ENCODE results near the gene DOCK2. TPM values are rescaled to one million over a fixed set of nuclear protein-coding genes. Genes with fewer than 3 reads are reported as not detected.
A peak's percentile ranks its signal among the peaks of the same experiment; 100 is the strongest.

Gene DOCK2
- total RNA-seq, 1 donor from 2014 or later, result 6.5 TPM

- Mint-ChIP-seq H3K4me3 (ENCODE audit: unreplicated experiment) (no peak overlapping the region), H3K27ac (ENCODE audit: unreplicated experiment) (no peak overlapping the region), H3K4me1 (ENCODE audit: unreplicated experiment) (peaks cover 23% of the 10 kb centered on the region), H3K27me3 (ENCODE audit: unreplicated experiment) (no peaks in the 10 kb centered on the region), H3K9me3 (ENCODE audit: unreplicated experiment) (no peaks in the 10 kb centered on the region), H3K36me3 (ENCODE audit: low read depth, unreplicated experiment) (no peaks in the 10 kb centered on the region)
- DNase-seq (ENCODE audit: low spot score), result no peak
- TF ChIP-seq CTCF (IDR thresholded peaks at IDR 0.05; ENCODE audit: unreplicated experiment), result no peak
Measured at GRCh38 chr5:169993485-169993790, 356.4 kb downstream of the DOCK2 start.

- no peak overlapping the region for H3K27ac Mint-ChIP-seq (ENCODE audit: unreplicated experiment)
- H3K4me1 Mint-ChIP-seq (ENCODE audit: unreplicated experiment), result peaks cover 14% of the 10 kb centered on the region
- DNase-seq (ENCODE audit: low spot score), result no peak
- H3K4me3 Mint-ChIP-seq (ENCODE audit: unreplicated experiment), result no peak overlapping the region
- no peaks in the 10 kb centered on the region for H3K9me3 Mint-ChIP-seq (ENCODE audit: unreplicated experiment)
- TF ChIP-seq CTCF (IDR thresholded peaks at IDR 0.05; ENCODE audit: unreplicated experiment), result no peak
- no peaks in the 10 kb centered on the region for H3K36me3 Mint-ChIP-seq (ENCODE audit: low read depth, unreplicated experiment)
- H3K27me3 Mint-ChIP-seq (ENCODE audit: unreplicated experiment), result no peaks in the 10 kb centered on the region
Measured at GRCh38 chr5:169997798-169998197, 360.7 kb downstream of the DOCK2 start.

DNA sequence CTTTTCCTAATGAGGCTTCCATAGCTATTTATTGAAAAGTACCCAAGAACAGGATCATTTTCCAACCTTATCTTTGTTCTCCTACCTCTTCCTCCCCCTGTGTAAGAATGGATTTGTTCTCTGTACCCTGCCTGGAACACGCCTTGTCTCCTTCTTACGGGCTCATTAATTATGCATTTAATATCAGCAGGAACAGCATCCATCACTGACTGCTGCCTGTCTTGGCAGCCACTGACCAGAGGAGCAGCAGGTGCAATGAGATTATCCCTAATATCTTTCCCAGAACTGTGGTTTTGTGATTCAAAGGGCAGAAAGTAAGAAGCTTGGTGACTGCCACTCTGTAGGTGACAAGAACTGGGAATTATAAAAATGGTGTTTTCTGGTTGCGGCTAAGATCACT, 362.5 kb downstream of the DOCK2 start:
- H3K36me3 Mint-ChIP-seq (ENCODE audit: low read depth, unreplicated experiment), result no peaks in the 10 kb centered on the region
- H3K4me3 Mint-ChIP-seq (ENCODE audit: unreplicated experiment), result no peak overlapping the region
- no peak for DNase-seq (ENCODE audit: low spot score)
- no peaks in the 10 kb centered on the region for H3K9me3 Mint-ChIP-seq (ENCODE audit: unreplicated experiment)
- peaks cover 5% of the 10 kb centered on the region for H3K4me1 Mint-ChIP-seq (ENCODE audit: unreplicated experiment)
- H3K27ac Mint-ChIP-seq (ENCODE audit: unreplicated experiment), result no peak overlapping the region
- no peak for TF ChIP-seq CTCF (IDR thresholded peaks at IDR 0.05; ENCODE audit: unreplicated experiment)
- no peaks in the 10 kb centered on the region for H3K27me3 Mint-ChIP-seq (ENCODE audit: unreplicated experiment)

- H3K36me3 Mint-ChIP-seq (ENCODE audit: low read depth, unreplicated experiment), result no peaks in the 10 kb centered on the region
Measured at GRCh38 chr5:170000155-170000554, 363.1 kb downstream of the DOCK2 start.

GRCh38 chr5:170006021-170006420, 368.9 kb downstream of the DOCK2 start:
- no peaks in the 10 kb centered on the region for H3K27me3 Mint-ChIP-seq (ENCODE audit: unreplicated experiment)
- peaks cover 27% of the 10 kb centered on the region for H3K4me1 Mint-ChIP-seq (ENCODE audit: unreplicated experiment)
- H3K27ac Mint-ChIP-seq (ENCODE audit: unreplicated experiment), result peak overlapping the region; percentile 80
- DNase-seq (ENCODE audit: low spot score), result peak; percentile 17
- H3K36me3 Mint-ChIP-seq (ENCODE audit: low read depth, unreplicated experiment), result no peaks in the 10 kb centered on the region
- no peaks in the 10 kb centered on the region for H3K9me3 Mint-ChIP-seq (ENCODE audit: unreplicated experiment)
- H3K4me3 Mint-ChIP-seq (ENCODE audit: unreplicated experiment), result no peak overlapping the region
- no peak for TF ChIP-seq CTCF (IDR thresholded peaks at IDR 0.05; ENCODE audit: unreplicated experiment)

More at GRCh38 chr5:170000155-170000554, 363.1 kb downstream of the DOCK2 start:
- H3K4me1 Mint-ChIP-seq (ENCODE audit: unreplicated experiment), result peaks cover 6% of the 10 kb centered on the region
- H3K27me3 Mint-ChIP-seq (ENCODE audit: unreplicated experiment), result no peaks in the 10 kb centered on the region
- no peak for TF ChIP-seq CTCF (IDR thresholded peaks at IDR 0.05; ENCODE audit: unreplicated experiment)
- H3K4me3 Mint-ChIP-seq (ENCODE audit: unreplicated experiment), result no peak overlapping the region
- no peaks in the 10 kb centered on the region for H3K9me3 Mint-ChIP-seq (ENCODE audit: unreplicated experiment)
- DNase-seq (ENCODE audit: low spot score), result no peak
- H3K27ac Mint-ChIP-seq (ENCODE audit: unreplicated experiment), result no peak overlapping the region

All from endothelial cell (in vitro differentiated cells).